ENCODE measurements around the gene TFB2M. TPM values are rescaled to one million over a fixed set of nuclear protein-coding genes. Genes with fewer than 3 reads are reported as not detected.

TFB2M gene
- 13.8 TPM for polyA plus RNA-seq (2013, experiment 1 of 2)
- polyA plus RNA-seq (2013, experiment 2 of 2) = 13.7 TPM

DNA sequence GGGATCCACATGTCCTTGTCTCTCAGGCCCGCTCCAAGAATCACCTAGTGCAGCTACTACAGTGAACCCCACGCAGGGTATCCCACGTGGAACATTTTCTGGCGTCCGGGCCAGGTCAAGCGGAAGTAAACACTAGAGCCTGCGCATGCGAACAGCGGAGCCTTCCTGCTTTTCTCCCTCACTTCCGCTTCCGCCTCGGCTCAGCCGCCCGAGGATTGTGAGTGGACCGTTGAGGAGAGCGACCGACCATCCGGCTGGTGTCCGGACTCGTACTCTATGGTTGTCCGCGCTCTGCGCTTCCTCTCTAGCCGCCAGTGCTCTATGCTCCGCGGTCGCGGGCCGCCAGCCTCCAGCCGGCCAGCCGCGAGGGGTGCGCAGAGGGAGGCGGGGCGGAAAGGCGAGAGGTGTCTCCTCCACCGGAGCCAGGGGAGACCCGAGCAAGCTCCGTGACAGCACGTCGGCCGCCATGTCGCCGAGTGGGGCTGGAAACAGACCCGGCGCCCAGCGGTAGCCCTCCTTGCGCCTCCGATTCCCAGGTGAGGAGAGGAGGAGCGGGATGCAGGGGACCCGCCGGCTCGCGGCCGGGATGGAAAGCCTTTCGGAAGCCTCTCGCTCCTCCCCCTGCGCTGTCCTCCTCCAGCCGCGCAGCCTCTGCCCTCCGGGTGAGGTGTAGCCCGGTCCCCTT is at the start of gene TFB2M, which contains the start of gene CNST:
TFB2M (minus strand) TSS at position 134 of the 685 bp plus-strand sequence; CDS start at position 11, 123 bp downstream.
CNST (plus strand) TSS at position 329 of the 685 bp plus-strand sequence. CDS start 25,107 bp downstream, outside the sequence.
- Histone ChIP-seq H3K36me3 (ENCODE audit: control insufficient read depth in 1 of 2, insufficient read depth in 2 of 2, low read depth in 1 of 2, low read length in 2 of 2) (peaks cover 5 to 28% of the 10 kb centered on the region in 2 experiments), H3K23ac (ENCODE audit: low read length in 2 of 2) (peak within 1 kb of the TSS in 1 of 2 experiments; percentile 67), H3K18ac (ENCODE audit: low read depth in 1 of 2, low read length in 2 of 2) (peak within 1 kb of the TSS; percentile 26 to 91), H3K27ac (ENCODE audit: low read length, poor library complexity, severe bottlenecking) (peak within 1 kb of the TSS; percentile 85), H4K91ac (ENCODE audit: low read length) (no peak within 1 kb of the TSS), H3K4ac (ENCODE audit: low read depth in 1 of 2, low read length in 2 of 2) (peak within 1 kb of the TSS in 1 of 2 experiments; percentile 82), H3K4me2 (ENCODE audit: low read length, poor library complexity, severe bottlenecking) (peak within 1 kb of the TSS; percentile 64), H3K4me1 (ENCODE audit: control insufficient read depth, insufficient read depth, low read depth, low read length) (peaks cover 8% of the 10 kb centered on the region), H3K14ac (ENCODE audit: low read length in 2 of 2) (peak within 1 kb of the TSS in 1 of 2 experiments; percentile 87), H2BK5ac (ENCODE audit: low read depth, low read length, poor library complexity, severe bottlenecking) (no peak within 1 kb of the TSS), H3K79me1 (replicated peaks; ENCODE audit: low read length, poor library complexity, severe bottlenecking) (peaks cover 9% of the 10 kb centered on the region), H4K8ac (ENCODE audit: low read length) (peak within 1 kb of the TSS; percentile 47), H2AFZ (ENCODE audit: low read depth, low read length) (peak within 1 kb of the TSS; percentile 95), H3K27me3 (ENCODE audit: control insufficient read depth in 1 of 2, insufficient read depth in 1 of 2, low read length in 2 of 2) (no peaks in the 10 kb centered on the region), H3K9me3 (ENCODE audit: control insufficient read depth, low read length) (no peaks in the 10 kb centered on the region), H3K4me3 (ENCODE audit: insufficient read depth in 1 of 2, low read depth in 1 of 2, low read length in 2 of 2) (peak within 1 kb of the TSS; percentile 89 to 96), H2BK15ac (ENCODE audit: low read depth, poor library complexity, severe bottlenecking) (peak within 1 kb of the TSS; percentile 55), H2BK120ac (ENCODE audit: low read depth, low read length) (peak within 1 kb of the TSS; percentile 11), H2AK5ac (ENCODE audit: low read length, severe bottlenecking) (no peak within 1 kb of the TSS), H3K9ac (ENCODE audit: low read length) (peak within 1 kb of the TSS; percentile 99), H2BK12ac (ENCODE audit: low read length in 2 of 2) (peak within 1 kb of the TSS in 1 of 2 experiments; percentile 91)
- under 1% methylated on average over 54 of the region's 62 CpGs for WGBS
- DNase-seq = peak; percentile 99

DNA sequence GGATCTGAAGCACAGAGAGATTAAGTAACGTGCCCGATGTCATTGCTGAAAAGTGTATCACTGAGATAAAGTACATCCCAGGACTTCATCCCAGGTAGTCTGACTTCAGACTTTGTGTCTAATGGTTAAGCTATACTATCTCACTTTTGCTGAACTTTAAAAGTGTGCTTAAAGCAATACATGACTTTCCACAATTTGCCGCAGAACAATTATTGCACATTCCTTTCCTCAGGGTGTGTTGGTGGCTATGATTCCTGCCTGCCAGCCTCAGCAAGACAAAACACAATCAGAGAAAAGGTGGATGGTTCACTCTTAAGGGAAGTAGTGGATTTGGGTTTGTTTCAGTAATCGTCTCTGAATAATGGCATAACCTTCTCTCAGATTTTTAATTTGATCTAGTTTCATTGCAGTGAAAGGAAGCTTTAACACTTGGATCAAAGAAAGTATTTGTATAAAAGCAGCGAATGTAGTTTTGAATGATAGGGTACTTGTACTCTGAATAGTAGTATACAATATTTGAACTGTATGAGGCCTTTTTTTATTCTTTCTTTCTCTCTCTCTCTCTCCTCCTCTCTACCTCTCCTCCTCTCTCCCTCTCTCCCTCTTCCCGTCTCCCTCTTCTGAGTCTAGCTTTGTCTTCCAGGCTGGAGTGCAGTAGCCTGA is 47.2 kb upstream of the TFB2M start:
- Histone ChIP-seq H4K91ac (ENCODE audit: low read length) (no peak overlapping the region), H3K4ac (ENCODE audit: low read depth in 1 of 2, low read length in 2 of 2) (no peak overlapping the region), H3K18ac (ENCODE audit: low read depth in 1 of 2, low read length in 2 of 2) (no peak overlapping the region), H3K27ac (ENCODE audit: low read length, poor library complexity, severe bottlenecking) (no peak overlapping the region), H3K9me3 (ENCODE audit: control insufficient read depth, low read length) (no peaks in the 10 kb centered on the region), H4K8ac (ENCODE audit: low read length) (no peak overlapping the region), H2BK120ac (ENCODE audit: low read depth, low read length) (no peak overlapping the region), H2BK15ac (ENCODE audit: low read depth, poor library complexity, severe bottlenecking) (no peak overlapping the region), H2BK5ac (ENCODE audit: low read depth, low read length, poor library complexity, severe bottlenecking) (no peak overlapping the region), H3K14ac (ENCODE audit: low read length in 2 of 2) (no peak overlapping the region), H3K4me1 (ENCODE audit: control insufficient read depth, insufficient read depth, low read depth, low read length) (peaks cover 7% of the 10 kb centered on the region), H3K27me3 (ENCODE audit: control insufficient read depth in 1 of 2, insufficient read depth in 1 of 2, low read length in 2 of 2) (no peaks in the 10 kb centered on the region), H3K4me2 (ENCODE audit: low read length, poor library complexity, severe bottlenecking) (no peak overlapping the region), H2AK5ac (ENCODE audit: low read length, severe bottlenecking) (no peak overlapping the region), H3K23ac (ENCODE audit: low read length in 2 of 2) (no peak overlapping the region), H2AFZ (ENCODE audit: low read depth, low read length) (no peak overlapping the region), H3K9ac (ENCODE audit: low read length) (no peak overlapping the region), H3K4me3 (ENCODE audit: insufficient read depth in 1 of 2, low read depth in 1 of 2, low read length in 2 of 2) (no peak overlapping the region), H3K36me3 (ENCODE audit: control insufficient read depth in 1 of 2, insufficient read depth in 2 of 2, low read depth in 1 of 2, low read length in 2 of 2) (no peaks in the 10 kb centered on the region), H3K79me1 (replicated peaks; ENCODE audit: low read length, poor library complexity, severe bottlenecking) (peaks cover 12% of the 10 kb centered on the region), H2BK12ac (ENCODE audit: low read length in 2 of 2) (no peak overlapping the region)
- 98% methylated on average over 5 of the region's 6 CpGs for whole genome bisulfite sequencing
- DNase-seq = no peak

DNA sequence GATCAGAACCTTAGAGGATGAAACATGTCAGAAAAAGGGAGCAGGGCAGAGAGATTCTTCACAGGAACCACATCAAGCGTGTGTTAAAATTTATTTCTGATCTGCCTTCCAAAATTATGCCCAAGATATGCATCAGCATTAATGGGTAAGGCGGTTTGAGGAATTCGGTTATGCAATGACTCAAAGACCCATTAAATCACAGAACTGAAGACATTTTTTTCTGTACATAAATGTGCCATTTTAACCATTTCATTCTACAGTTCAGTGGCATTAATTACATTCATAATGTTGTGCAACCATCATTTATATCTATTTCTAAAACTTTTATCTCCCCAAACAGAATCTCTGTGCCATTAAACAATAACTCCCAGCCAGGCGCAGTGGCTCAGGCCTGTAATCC is 43.6 kb upstream of the TFB2M start:
- Histone ChIP-seq H3K9me3 (ENCODE audit: control insufficient read depth, low read length) (no peaks in the 10 kb centered on the region), H2AFZ (ENCODE audit: low read depth, low read length) (no peak overlapping the region), H2BK120ac (ENCODE audit: low read depth, low read length) (no peak overlapping the region), H3K79me1 (replicated peaks; ENCODE audit: low read length, poor library complexity, severe bottlenecking) (peaks cover 13% of the 10 kb centered on the region), H2BK12ac (ENCODE audit: low read length in 2 of 2) (no peak overlapping the region), H3K4me3 (ENCODE audit: insufficient read depth in 1 of 2, low read depth in 1 of 2, low read length in 2 of 2) (no peak overlapping the region), H3K9ac (ENCODE audit: low read length) (peak overlapping the region; percentile 38), H2BK5ac (ENCODE audit: low read depth, low read length, poor library complexity, severe bottlenecking) (peak overlapping the region; percentile 68), H3K23ac (ENCODE audit: low read length in 2 of 2) (no peak overlapping the region), H3K4me1 (ENCODE audit: control insufficient read depth, insufficient read depth, low read depth, low read length) (peaks cover 6% of the 10 kb centered on the region), H3K4ac (ENCODE audit: low read depth in 1 of 2, low read length in 2 of 2) (no peak overlapping the region), H4K8ac (ENCODE audit: low read length) (no peak overlapping the region), H3K4me2 (ENCODE audit: low read length, poor library complexity, severe bottlenecking) (no peak overlapping the region), H2BK15ac (ENCODE audit: low read depth, poor library complexity, severe bottlenecking) (no peak overlapping the region), H3K27me3 (ENCODE audit: control insufficient read depth in 1 of 2, insufficient read depth in 1 of 2, low read length in 2 of 2) (no peaks in the 10 kb centered on the region), H2AK5ac (ENCODE audit: low read length, severe bottlenecking) (no peak overlapping the region), H3K14ac (ENCODE audit: low read length in 2 of 2) (no peak overlapping the region), H4K91ac (ENCODE audit: low read length) (no peak overlapping the region), H3K27ac (ENCODE audit: low read length, poor library complexity, severe bottlenecking) (peak overlapping the region; percentile 82), H3K36me3 (ENCODE audit: control insufficient read depth in 1 of 2, insufficient read depth in 2 of 2, low read depth in 1 of 2, low read length in 2 of 2) (no peaks in the 10 kb centered on the region), H3K18ac (ENCODE audit: low read depth in 1 of 2, low read length in 2 of 2) (no peak overlapping the region)
- WGBS = 82% methylated on average over 4 of the region's 4 CpGs
- peak; percentile 29 for DNase-seq
